H1 (cell line): Measurements from ENCODE around the gene YPEL5. TPM values are rescaled to one million over a fixed set of nuclear protein-coding genes. Genes with fewer than 3 reads are reported as not detected.

ENCODE experiments used
- CTCF ChIA-PET: fragments of 300-600 bp; sonication (Branson Sonifier 250); formaldehyde crosslinking; loops from one replicate; lab custom pipeline; 2021; ENCODE audit not compliant: partially characterized antibody; lab: Charles Lee
- POLR2A ChIA-PET: fragments of 300-600 bp; sonication (Branson Sonifier 250); formaldehyde crosslinking; loops from one replicate; lab custom pipeline; 2021; ENCODE audit warnings: inconsistent platforms; ENCODE audit not compliant: partially characterized antibody; lab: Charles Lee
- DNase-seq, 2 experiments: peaks; one replicate each; pipeline versions ENCODE4 v3.0.0 to v3.0.0-alpha.2; 2010 to 2022; ENCODE audit warnings: low spot score in 2 of 2, low read depth in 1 of 2, mixed read lengths in 1 of 2
- FAIRE-seq: peaks from 2 replicates; lab custom pipeline; 2011; peaks lifted over from hg19 to GRCh38; lab: Jason Lieb, UNC
- H2AFZ ChIP-seq: 2 replicates; pipeline ENCODE4 v1.8.1; 2012; ENCODE audit warnings: low read length, inconsistent platforms
- H2AK5ac ChIP-seq: 2 replicates; pipeline ENCODE4 v1.6.1; 2013; ENCODE audit warnings: low read depth, low read length
- H2BK120ac ChIP-seq: replicated peaks from 2 replicates; pipeline ENCODE3; 2013; ENCODE audit warnings: low read depth, low read length, inconsistent platforms
- H2BK12ac ChIP-seq: 2 replicates; pipeline ENCODE4 v1.6.1; 2013; ENCODE audit warnings: low read depth, low read length
- H2BK15ac ChIP-seq: 2 replicates; pipeline ENCODE4 v1.6.1; 2013; ENCODE audit warnings: low read length
- H2BK20ac ChIP-seq: 2 replicates; pipeline ENCODE4 v1.6.1; 2013; ENCODE audit warnings: low read length
- H2BK5ac ChIP-seq: 2 replicates; pipeline ENCODE4 v1.6.1; 2013; ENCODE audit warnings: low read depth, low read length
- H3K14ac ChIP-seq: 2 replicates; pipeline ENCODE4 v1.6.1; 2013; ENCODE audit warnings: inconsistent platforms; ENCODE audit not compliant: insufficient read length
- H3K18ac ChIP-seq: 2 replicates; pipeline ENCODE4 v1.6.1; 2013; ENCODE audit warnings: low read length; ENCODE audit errors: extremely low read depth
- H3K23ac ChIP-seq: 2 replicates; pipeline ENCODE4 v1.6.1; 2013; ENCODE audit warnings: inconsistent platforms; ENCODE audit not compliant: insufficient read length
- H3K23me2 ChIP-seq: 2 replicates; pipeline ENCODE4 v1.6.1; 2013; ENCODE audit warnings: low read depth, low read length
- H3K27ac ChIP-seq: 2 replicates; pipeline ENCODE4 v1.6.1; 2011; ENCODE audit warnings: low read depth, low read length, inconsistent platforms
- H3K27me3 ChIP-seq, 4 experiments: replicated peaks in 1 of 4; 1 replicate in 1 of 4; 2 replicates in 3 of 4; pipeline versions ENCODE4 v1.6.1 to v1.8.1; 2011 to 2013; ENCODE audit warnings: low read length in 3 of 4, mild to moderate bottlenecking in 3 of 4, inconsistent platforms in 2 of 4, mixed read lengths in 2 of 4, moderate library complexity in 1 of 4; ENCODE audit not compliant: control insufficient read depth in 3 of 4, insufficient read depth in 3 of 4; ENCODE audit errors: extremely low read depth in 1 of 4
- H3K36me3 ChIP-seq, 4 experiments: 2 replicates each; pipeline versions ENCODE4 v1.6.1 to v1.8.1; 2011 to 2013; ENCODE audit warnings: mild to moderate bottlenecking in 4 of 4, low read length in 3 of 4, moderate library complexity in 2 of 4, control low read depth in 1 of 4, inconsistent platforms in 1 of 4; ENCODE audit not compliant: insufficient read depth in 4 of 4, control insufficient read depth in 2 of 4
- H3K4ac ChIP-seq: replicated peaks from 2 replicates; pipeline ENCODE3; 2013; ENCODE audit warnings: low read length, low read depth, mixed read lengths, inconsistent platforms; ENCODE audit not compliant: insufficient read length
- H3K4me1 ChIP-seq, 4 experiments: replicated peaks in 1 of 4; 1 replicate in 1 of 4; 2 replicates in 3 of 4; pipeline versions ENCODE4 v1.6.1 to v1.8.1; 2011 to 2013; ENCODE audit warnings: low read length in 3 of 4, inconsistent platforms in 2 of 4, mixed read lengths in 1 of 4; ENCODE audit not compliant: insufficient read depth in 4 of 4, control insufficient read depth in 3 of 4
- H3K4me2 ChIP-seq, 2 experiments: 2 replicates each; pipeline versions ENCODE4 v1.6.1 to v1.8.1; 2011 to 2013; ENCODE audit warnings: low read depth in 2 of 2, low read length in 2 of 2, control low read depth in 1 of 2, inconsistent platforms in 1 of 2, mild to moderate bottlenecking in 1 of 2; ENCODE audit not compliant: insufficient read depth in 1 of 2
- H3K4me3 ChIP-seq, 4 experiments: fragments of 200-600, 300-600 bp in 1 of 4; sonication (generic), shearing (Covaris generic), sonication (Bioruptor Twin) in 1 of 4; 2 replicates each; pipeline versions ENCODE4 v1.5.1 to v1.8.1; 2011 to 2016; ENCODE audit warnings: low read length in 4 of 4, low read depth in 3 of 4, control low read depth in 2 of 4, inconsistent platforms in 2 of 4, mild to moderate bottlenecking in 2 of 4, mixed read lengths in 1 of 4, moderate library complexity in 1 of 4; ENCODE audit not compliant: insufficient read depth in 2 of 4; ENCODE audit errors: extremely low read depth in 1 of 4
- H3K56ac ChIP-seq: replicated peaks from 2 replicates; pipeline ENCODE3; 2013; ENCODE audit warnings: low read depth, mild to moderate bottlenecking, mixed read lengths, low read length, inconsistent platforms; ENCODE audit not compliant: insufficient read length
- H3K79me1 ChIP-seq: 2 replicates; pipeline ENCODE4 v1.6.1; 2013; ENCODE audit warnings: low read depth, low read length, control low read depth
- H3K79me2 ChIP-seq, 2 experiments: 2 replicates each; pipeline versions ENCODE4 v1.6.1 to v1.8.1; 2012 to 2013; ENCODE audit warnings: low read length in 2 of 2, mild to moderate bottlenecking in 2 of 2, inconsistent platforms in 1 of 2; ENCODE audit not compliant: insufficient read depth in 2 of 2, control insufficient read depth in 1 of 2
- H3K9ac ChIP-seq, 4 experiments: replicated peaks in 1 of 4; 1 replicate in 1 of 4; 2 replicates in 3 of 4; pipeline versions ENCODE4 v1.6.1 to v1.8.1; 2011 to 2013; ENCODE audit warnings: low read depth in 3 of 4, low read length in 3 of 4, control low read depth in 2 of 4, mild to moderate bottlenecking in 2 of 4, moderate library complexity in 2 of 4, inconsistent platforms in 1 of 4; ENCODE audit errors: extremely low read depth in 1 of 4
- H3K9me3 ChIP-seq, 2 experiments: 2 replicates each; pipeline versions ENCODE4 v1.6.1 to v1.8.1; 2012 to 2013; ENCODE audit warnings: mild to moderate bottlenecking in 2 of 2, moderate library complexity in 2 of 2, control low read depth in 1 of 2, inconsistent platforms in 1 of 2, low read depth in 1 of 2, low read length in 1 of 2, mixed read lengths in 1 of 2; ENCODE audit not compliant: insufficient read depth in 2 of 2
- H4K20me1 ChIP-seq, 2 experiments: replicated peaks in 1 of 2; 2 replicates each; pipeline versions ENCODE3 to v1.8.1; 2011 to 2013; ENCODE audit warnings: inconsistent platforms in 2 of 2, low read length in 2 of 2, mild to moderate bottlenecking in 1 of 2; ENCODE audit not compliant: insufficient read depth in 2 of 2, control insufficient read depth in 1 of 2
- H4K5ac ChIP-seq: 2 replicates; pipeline ENCODE4 v1.6.1; 2013; ENCODE audit warnings: low read length, low read depth, mixed read lengths, inconsistent platforms; ENCODE audit not compliant: insufficient read length
- H4K8ac ChIP-seq: 2 replicates; pipeline ENCODE4 v1.8.0; 2013; ENCODE audit warnings: mild to moderate bottlenecking, moderate library complexity, low read length, inconsistent platforms; ENCODE audit not compliant: insufficient read depth; ENCODE audit errors: extremely low read depth
- H4K91ac ChIP-seq: replicated peaks from 2 replicates; pipeline ENCODE3; 2013; ENCODE audit warnings: low read length, mixed read lengths, inconsistent platforms; ENCODE audit not compliant: insufficient read length
- ASH2L ChIP-seq: fragments of 200-600, 300-600 bp; sonication (generic); IDR thresholded peaks from one replicate; pipeline ENCODE4 v1.7.1; 2017; ENCODE audit warnings: low read length
- BACH1 ChIP-seq: IDR thresholded peaks from 2 replicates; pipeline ENCODE4 v1.6.1; 2012; ENCODE audit warnings: low read length, improper control_type of control experiment
- FOSL1 ChIP-seq: IDR thresholded peaks from 2 replicates; pipeline ENCODE4 v1.6.1; 2011; ENCODE audit warnings: mild to moderate bottlenecking, low read depth, low read length, moderate library complexity; ENCODE audit not compliant: insufficient read depth
- POLR2A ChIP-seq, 2 experiments: IDR thresholded peaks; 1 replicate in 1 of 2; 2 replicates in 1 of 2; pipeline ENCODE4 v1.6.1; 2011; ENCODE audit warnings: low read depth in 2 of 2, low read length in 2 of 2, mild to moderate bottlenecking in 2 of 2; ENCODE audit errors: control extremely low read depth in 1 of 2
- SP1 ChIP-seq: IDR thresholded peaks from 2 replicates; pipeline ENCODE4 v1.6.1; 2011; ENCODE audit warnings: low read depth, low read length
- SP4 ChIP-seq: IDR thresholded peaks from 2 replicates; pipeline ENCODE4 v1.6.1; 2012; ENCODE audit warnings: low read length, inconsistent platforms
- SUZ12 ChIP-seq: fragments of 200-600 bp; sonication (generic); IDR thresholded peaks from 2 replicates; pipeline ENCODE4 v1.6.1; 2012; ENCODE audit warnings: mild to moderate bottlenecking, inconsistent platforms, low read length, moderate library complexity, mixed read lengths
- TAF7 ChIP-seq: optimal IDR thresholded peaks from 2 replicates; pipeline ENCODE3; 2011; ENCODE audit warnings: low read depth, mild to moderate bottlenecking, inconsistent platforms, low read length, moderate library complexity, borderline replicate concordance
- YY1 ChIP-seq: IDR thresholded peaks from 2 replicates; pipeline ENCODE4 v1.6.1; 2011; ENCODE audit warnings: low read depth, mild to moderate bottlenecking, low read length
- WGBS, 2 experiments: shearing (Covaris generic) in 1 of 2; methylation state at CpG; one replicate each; pipeline versions ENCODE4 v1.1.6 to v1.1.7; 2013 to 2015; ENCODE audit warnings: low lambda C conversion rate in 2 of 2, mixed read lengths in 2 of 2, inconsistent platforms in 1 of 2, low coverage in 1 of 2, missing lambda C conversion rate in 1 of 2; ENCODE audit not compliant: insufficient replicate concordance in 2 of 2, insufficient coverage in 1 of 2, insufficient read length in 1 of 2; ENCODE audit errors: extremely low coverage in 1 of 2, missing lambda C conversion rate in 1 of 2; 5-methylcytosine and 5-hydroxymethylcytosine counted together
- polyA plus RNA-seq, 7 experiments: library from polyadenylated mRNA; depleted of rRNA in 3 of 7; stranded (reverse) in 5 of 7; unstranded in 2 of 7; fragments of >200 nt in 5 of 7; fragments of 200-250 nt in 2 of 7; gene quantifications; 1 replicate in 5 of 7; 2 replicates in 1 of 7; 4 replicates in 1 of 7; pipeline versions ENCODE4 v1.2.1 to v1.2.3, GENCODE V29; 2011 to 2013; ENCODE audit warnings: missing spikeins in 2 of 7, mixed read lengths in 2 of 7
- total RNA-seq: library from RNA; stranded (reverse); fragmentation: NEBNext Ultra II Directional; extraction: Animal tissue kit (Norgen Biotek cat#: 25700); gene quantifications from 2 replicates; pipeline ENCODE4 v1.2.1, GENCODE V29; 2021
- TF ChIP-seq, protein P1 (sequence below): IDR thresholded peaks from 2 replicates; pipeline ENCODE4 v1.6.1; 2012; ENCODE audit warnings: inconsistent platforms
- TF ChIP-seq, protein P2 (sequence below), 3 experiments: IDR thresholded peaks; 1 replicate in 2 of 3; 2 replicates in 1 of 3; pipeline versions ENCODE4 v1.5.1 to v1.6.1; 2011; ENCODE audit warnings: low read length in 3 of 3, mild to moderate bottlenecking in 3 of 3, inconsistent platforms in 2 of 3, low read depth in 1 of 3, moderate library complexity in 1 of 3; ENCODE audit not compliant: insufficient read depth in 1 of 3; ENCODE audit errors: control extremely low read depth in 1 of 3

Gene YPEL5
- total and polyA plus RNA-seq, 2 of the 8 experiments (the other 6 are each of a cell fraction or from before 2014, with no cell fraction given), result 18.5 to 28.0 TPM

DNA sequence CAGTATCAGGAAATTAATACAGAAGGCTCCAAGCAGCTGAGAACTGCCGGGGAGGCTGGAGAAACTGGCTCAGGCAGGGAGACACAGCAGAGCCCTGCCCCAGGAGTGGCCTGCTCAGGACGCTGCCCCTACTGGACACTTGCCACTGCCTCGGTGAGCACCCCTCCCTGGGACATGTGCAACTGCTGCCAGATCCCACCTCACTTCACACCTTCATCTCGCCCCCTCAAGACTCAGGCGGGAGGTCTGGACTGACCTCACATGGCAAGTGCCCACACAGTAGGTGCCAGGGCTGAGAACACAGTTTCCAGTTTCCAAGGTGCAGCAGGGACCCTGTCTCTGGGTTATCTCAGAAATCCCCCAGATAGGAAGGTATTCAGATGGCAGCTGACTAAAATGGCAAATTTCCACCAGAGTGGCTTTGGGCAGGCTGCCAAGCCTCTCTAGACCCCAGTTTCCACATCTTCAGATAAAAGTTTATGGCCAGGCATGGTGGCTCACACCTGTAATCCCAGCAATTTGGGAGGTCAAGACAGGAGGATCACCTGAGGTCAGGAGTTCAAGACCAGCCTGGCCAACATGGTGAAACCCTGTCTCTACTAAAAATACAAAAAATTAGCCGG lies 50.9 kb downstream of the YPEL5 start:
- 0 out of 2 replicates have a peak overlapping the region, but pooled peaks have one; percentile 39 for H2BK12ac ChIP-seq
- H4K20me1 ChIP-seq, result no peaks in the 10 kb centered on the region
- no peaks in the 10 kb centered on the region for H3K36me3 ChIP-seq
- no peak overlapping the region for H3K56ac ChIP-seq
- WGBS, 2 experiments, result 86% methylated on average over 6 of the region's 6 CpGs; no CpG with 5 or more reads in 1 of the 2 experiments
- no peak overlapping the region for H4K5ac ChIP-seq
- H3K18ac ChIP-seq, result no peak overlapping the region
- H3K23me2 ChIP-seq, result no peaks in the 10 kb centered on the region
- no peak overlapping the region for H2BK5ac ChIP-seq
- CTCF ChIA-PET, result interaction anchor here (0.7 to 1.0 kb wide), 3 partner anchors 9 to 84 kb away, joined by 3 to 4 read pairs (median 3); no protein-coding TSS in a partner anchor
- no peak overlapping the region for H3K9ac ChIP-seq
- H3K4me1 ChIP-seq, result peaks cover 0 to 6% (median 2%) of the 10 kb centered on the region in 4 experiments; a peak in 3 of 7 replicates
- H2BK20ac ChIP-seq, result no peak overlapping the region
- H4K8ac ChIP-seq, result no peak overlapping the region; the same call in 1 of the 2 replicates
- H3K27ac ChIP-seq, result no peak overlapping the region
- no peaks in the 10 kb centered on the region for H3K79me1 ChIP-seq
- no peaks in the 10 kb centered on the region for H3K79me2 ChIP-seq
- POLR2A ChIA-PET, result no interaction called here
- H2BK120ac ChIP-seq, result no peak overlapping the region
- H3K9me3 ChIP-seq, result no peaks in the 10 kb centered on the region
- H3K4me3 ChIP-seq, result no peak overlapping the region
- H3K23ac ChIP-seq, result no peak overlapping the region
- H2AFZ ChIP-seq, result no peak overlapping the region
- no peak overlapping the region for H2AK5ac ChIP-seq
- DNase-seq (no peak), FAIRE-seq (no peak)
- H3K27me3 ChIP-seq, result no peaks in the 10 kb centered on the region
- no peak overlapping the region for H3K4me2 ChIP-seq
- no peak overlapping the region for H4K91ac ChIP-seq
- H3K4ac ChIP-seq, result no peak overlapping the region
- no peak overlapping the region for H3K14ac ChIP-seq
- H2BK15ac ChIP-seq, result no peak overlapping the region
- TF ChIP-seq SP4 (no peak), SP1 (no peak), TAF7 (no peak), FOSL1 (no peak), ASH2L (no peak), POLR2A (IDR thresholded peaks at IDR 0.05; ENCODE audit: control extremely low read depth in 1 of 2, low read depth in 2 of 2, low read length in 2 of 2) (no peak), BACH1 (no peak), SUZ12 (no peak), YY1 (no peak)
- TF ChIP-seq, protein P1, sequence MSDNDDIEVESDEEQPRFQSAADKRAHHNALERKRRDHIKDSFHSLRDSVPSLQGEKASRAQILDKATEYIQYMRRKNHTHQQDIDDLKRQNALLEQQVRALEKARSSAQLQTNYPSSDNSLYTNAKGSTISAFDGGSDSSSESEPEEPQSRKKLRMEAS, result peak; percentile 79
- TF ChIP-seq, protein P2, sequence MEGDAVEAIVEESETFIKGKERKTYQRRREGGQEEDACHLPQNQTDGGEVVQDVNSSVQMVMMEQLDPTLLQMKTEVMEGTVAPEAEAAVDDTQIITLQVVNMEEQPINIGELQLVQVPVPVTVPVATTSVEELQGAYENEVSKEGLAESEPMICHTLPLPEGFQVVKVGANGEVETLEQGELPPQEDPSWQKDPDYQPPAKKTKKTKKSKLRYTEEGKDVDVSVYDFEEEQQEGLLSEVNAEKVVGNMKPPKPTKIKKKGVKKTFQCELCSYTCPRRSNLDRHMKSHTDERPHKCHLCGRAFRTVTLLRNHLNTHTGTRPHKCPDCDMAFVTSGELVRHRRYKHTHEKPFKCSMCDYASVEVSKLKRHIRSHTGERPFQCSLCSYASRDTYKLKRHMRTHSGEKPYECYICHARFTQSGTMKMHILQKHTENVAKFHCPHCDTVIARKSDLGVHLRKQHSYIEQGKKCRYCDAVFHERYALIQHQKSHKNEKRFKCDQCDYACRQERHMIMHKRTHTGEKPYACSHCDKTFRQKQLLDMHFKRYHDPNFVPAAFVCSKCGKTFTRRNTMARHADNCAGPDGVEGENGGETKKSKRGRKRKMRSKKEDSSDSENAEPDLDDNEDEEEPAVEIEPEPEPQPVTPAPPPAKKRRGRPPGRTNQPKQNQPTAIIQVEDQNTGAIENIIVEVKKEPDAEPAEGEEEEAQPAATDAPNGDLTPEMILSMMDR (IDR thresholded peaks at IDR 0.05; ENCODE audit: control extremely low read depth in 1 of 3, insufficient read depth in 1 of 3, low read depth in 1 of 3, low read length in 3 of 3), result peak; percentile 34 to 67 (median 56)
